AML-193 (cell line): ENCODE results near the gene NANOS2.

ENCODE experiments used
- DNase-seq, 2 experiments: peaks; one replicate each; lab custom pipeline; 2025; lab: John Stamatoyannopoulos, UW

Gene NANOS2

DNA sequence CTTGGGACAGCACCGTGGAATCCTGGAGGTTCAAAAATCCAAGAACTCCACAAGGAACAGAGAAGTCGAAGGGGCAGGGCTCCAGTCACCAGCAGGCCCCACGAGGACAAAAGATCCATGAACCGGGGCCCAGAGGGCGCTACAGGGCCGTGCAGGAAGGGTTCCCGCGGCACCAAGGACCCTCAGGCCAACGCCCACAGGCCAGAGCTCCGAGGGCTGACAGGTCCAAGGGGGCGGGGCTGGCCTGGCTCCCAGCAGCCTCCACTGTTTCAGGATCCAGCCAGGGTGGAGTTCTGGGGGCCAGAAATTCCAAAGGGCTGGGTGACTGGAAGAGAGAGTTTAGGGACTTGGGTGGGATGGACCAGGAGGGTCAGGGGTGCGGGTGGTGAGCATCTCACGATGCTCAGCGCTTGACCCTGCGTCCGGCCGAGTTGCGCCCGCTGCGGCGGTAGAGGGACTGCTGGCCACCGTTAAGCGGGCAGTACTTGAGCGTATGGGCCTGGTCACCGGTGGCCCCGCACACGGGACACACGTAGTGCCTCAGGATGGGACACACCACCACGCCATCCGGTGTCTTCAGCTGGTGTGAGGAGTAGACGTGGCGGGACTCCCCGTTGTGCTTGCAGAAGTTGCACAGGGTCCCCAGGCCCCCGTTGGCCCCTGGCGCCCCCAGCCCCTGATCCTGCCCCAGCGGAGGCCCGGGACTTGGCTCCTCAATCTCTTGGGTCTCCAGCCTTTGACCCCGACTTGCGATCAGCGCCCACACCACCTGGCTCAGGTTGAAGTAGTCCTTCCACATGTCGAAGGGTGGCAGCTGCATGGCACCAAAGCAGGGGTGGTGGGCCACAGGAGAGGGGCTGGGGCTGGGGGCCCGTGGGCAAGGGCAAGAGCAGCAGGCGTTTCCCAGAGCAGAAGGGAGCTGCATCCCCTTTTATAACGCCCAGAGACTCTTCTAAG is at the start of gene NANOS2:
TSS of gene NANOS2 (minus strand) at position 905 of the 957 bp plus-strand sequence. CDS start at position 820, 85 bp downstream.
- no peak for DNase-seq

DNA sequence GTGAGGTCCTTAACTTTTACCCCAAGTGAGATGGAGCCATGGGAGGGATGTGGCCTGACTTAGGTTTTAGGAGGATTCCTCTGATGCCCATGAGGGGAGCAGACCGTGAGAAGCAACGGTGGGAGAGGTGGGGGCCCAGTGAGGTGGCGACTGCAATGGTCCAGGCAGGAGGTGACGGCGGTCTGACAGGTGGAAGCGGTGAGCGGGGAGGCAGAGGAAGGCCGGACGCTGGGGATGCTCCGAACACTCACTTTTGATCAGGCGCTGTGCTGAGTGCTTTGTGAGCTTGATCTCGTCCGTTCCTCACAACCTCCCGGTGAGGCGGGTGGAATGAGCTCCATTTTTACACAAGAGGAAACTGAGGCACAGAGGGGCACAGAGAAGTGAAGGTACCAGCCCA is 47.4 kb upstream of the NANOS2 start:
- no peak for DNase-seq

DNA sequence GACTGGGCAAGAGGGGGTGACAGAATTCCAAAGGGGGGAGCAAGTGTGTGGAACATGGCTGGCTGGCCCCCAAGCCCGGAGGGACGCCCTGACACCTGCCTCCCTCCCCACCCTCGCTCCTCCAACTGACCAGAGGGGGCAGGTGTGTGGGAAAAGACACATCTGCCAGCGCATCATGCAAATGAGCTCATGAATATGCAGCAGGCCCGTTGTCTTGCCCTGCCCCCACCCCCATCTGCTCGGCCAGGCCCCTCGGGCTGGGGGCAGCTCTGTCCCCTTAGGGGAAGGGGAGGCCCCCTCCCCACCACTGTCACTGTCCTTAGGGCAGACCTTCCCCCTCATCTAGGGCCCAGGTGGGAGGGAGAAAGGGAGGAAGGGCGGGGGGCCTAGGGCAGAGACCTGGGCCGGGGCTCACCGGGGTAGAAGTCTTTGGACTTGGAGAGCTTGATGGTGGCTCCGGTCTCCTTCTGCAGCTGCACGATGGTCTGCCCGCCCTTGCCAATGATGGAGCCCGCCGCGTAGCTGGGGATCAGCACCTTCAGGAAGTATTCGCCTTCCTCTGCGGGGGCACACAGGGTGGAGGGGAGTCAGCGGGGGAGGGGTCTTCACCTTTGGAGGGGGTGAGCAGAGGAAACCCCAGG is 46.1 kb upstream of the NANOS2 start:
- no peak for DNase-seq

DNA sequence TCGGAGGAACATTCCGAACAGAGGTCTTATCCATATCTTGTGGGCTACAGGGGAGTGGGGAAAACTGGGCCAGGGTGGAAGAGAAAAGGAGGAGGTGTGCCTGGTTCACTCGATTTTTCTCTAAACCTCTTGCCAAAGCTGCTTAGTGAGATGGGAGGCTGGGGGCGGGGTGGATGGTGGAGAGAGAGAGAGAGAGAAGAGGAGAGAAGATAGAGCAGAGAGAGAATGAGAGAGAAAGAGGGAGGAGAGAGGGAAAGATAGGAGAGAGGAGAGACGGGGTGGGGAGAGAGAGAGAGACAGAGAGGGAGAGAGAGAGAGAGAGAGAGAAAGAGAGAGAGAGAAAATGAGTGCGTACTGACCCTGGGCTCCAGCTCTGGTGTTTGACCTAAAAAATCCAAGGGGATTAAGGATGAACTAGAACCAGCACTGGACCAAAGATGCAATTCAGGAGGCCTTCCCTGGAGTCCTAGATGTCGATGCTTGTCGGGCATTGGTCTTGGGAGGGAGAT is 45.0 kb upstream of the NANOS2 start:
- no peak for DNase-seq

DNA sequence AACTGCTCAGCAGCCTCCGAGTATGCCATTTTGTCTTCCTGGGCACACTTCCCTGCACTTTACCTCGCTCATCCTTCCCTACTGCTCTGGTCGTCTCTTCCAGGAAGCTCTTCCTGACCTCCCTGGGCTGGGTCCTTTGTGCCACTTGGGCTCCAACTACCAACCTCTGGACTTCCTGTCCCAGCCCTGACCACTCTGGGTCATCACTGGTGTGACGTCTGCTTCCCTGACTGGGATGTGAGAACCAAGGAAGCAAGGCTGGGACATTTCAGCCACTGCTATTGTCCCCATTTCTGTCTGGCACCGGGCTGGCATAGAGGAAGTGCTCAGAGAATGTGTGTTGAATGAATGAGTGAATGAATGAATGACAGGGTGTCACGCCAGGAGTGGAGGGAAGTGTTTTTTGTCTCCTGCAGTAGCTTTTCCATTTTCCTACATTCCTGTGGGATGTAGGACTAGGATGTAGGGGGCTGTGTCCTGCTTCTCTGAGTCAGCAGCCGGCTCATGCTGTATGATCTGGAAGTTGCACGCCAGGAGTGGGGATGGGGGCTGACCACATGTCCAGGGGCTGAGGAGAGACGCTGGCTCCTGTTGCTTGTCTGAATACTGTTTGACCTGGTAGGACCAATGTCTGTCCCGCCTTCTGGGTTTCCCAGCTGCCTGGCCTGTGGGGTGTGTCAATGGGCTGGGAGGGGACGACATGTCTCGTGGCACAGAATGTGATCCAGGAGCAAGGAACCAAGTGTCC is 44.4 kb upstream of the NANOS2 start:
- no peak for DNase-seq

DNA sequence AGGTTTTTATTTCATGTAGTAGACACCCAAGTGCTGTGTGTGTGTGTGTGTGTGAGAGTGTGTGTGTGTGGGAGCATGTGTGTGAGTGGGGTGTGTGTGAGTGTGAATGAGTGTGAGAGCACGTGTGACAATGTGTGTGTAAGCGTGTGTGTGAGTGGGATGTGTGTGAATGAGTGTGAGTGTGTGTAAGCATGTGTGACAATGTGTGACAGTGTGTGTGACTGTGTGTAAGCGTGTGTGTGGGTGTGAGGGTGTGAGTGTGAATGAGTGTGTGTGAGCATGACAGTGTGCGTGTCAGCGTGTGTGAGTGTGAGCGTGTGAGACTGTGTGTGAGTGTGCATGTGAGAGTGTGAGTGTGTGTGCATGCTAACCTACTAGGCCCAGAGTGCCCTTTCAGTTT is 43.7 kb upstream of the NANOS2 start:
- no peak for DNase-seq

DNA sequence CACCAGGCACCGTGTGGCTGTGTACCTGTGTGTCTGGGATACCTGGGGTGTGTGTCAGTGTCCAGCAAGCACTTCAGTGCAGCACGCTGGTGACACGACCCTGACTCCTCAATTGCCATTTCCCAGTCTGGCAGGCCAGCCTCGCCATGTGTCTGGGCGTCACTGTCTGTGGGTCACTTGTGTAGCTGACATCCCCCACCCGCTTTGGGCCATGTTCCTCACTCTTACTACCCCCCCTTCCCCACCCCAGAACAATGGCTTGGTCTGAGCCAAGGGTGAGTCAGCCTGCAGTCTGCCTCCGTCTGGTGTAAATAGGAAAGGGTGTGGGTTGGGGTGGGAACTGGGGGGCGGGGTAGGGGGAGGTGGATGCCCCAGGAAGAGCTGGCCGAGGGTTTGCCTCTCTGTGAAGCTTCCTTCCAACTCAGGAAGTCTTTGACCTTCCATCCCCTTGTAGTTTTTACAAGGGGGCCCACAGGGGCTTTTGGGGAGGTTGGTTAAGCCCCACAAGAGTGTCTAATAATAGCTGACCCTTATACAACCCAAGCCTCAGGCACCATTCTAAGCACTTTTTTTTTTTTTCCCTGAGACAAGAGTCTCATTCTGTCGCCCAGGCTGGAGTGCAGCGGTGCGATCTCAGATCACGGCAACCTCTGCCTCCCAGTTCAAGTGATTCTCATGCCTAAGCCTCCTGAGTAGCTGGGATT is 41.5 kb upstream of the NANOS2 start:
- DNase-seq: no peak

DNA sequence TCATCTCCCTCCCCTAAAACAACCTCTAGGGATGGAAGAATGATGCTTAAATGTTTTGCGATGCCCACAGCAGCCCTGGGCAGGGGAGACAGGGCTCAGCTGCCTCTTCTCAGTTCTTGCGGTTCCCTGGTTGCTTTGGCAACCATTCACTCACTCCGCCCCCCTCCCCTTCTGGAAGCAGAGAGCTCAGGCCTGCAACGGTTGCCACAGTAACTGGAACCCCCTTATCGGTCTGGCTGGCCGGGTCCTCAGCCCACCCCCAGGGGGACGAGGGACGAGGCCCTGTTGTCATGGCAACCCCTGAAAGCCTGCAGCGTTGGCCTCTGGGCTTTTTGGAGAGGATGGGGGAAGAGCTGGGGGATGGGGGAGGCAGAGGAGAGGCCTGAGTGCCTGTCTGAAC is 39.6 kb upstream of the NANOS2 start:
- no peak for DNase-seq

DNA sequence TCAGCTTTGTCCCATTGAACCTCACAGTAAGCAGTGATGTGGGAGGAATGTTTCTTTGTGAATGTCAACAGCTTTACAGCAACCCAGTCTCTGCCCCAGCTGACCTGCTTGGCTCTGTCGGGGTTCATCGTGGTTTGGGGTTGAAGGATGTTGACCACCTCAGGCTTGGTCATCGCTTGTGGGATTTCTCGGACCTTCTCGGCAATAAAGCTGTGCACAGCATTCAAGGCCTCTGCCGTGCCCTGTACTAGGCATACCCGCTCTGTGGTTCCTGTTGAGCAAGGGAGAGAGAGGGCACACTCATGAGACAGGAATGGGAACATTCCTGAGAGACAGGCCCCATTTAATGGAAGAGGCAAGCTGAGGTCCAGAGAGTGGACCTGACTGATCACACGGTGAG is 39.1 kb upstream of the NANOS2 start:
- no peak for DNase-seq

DNA sequence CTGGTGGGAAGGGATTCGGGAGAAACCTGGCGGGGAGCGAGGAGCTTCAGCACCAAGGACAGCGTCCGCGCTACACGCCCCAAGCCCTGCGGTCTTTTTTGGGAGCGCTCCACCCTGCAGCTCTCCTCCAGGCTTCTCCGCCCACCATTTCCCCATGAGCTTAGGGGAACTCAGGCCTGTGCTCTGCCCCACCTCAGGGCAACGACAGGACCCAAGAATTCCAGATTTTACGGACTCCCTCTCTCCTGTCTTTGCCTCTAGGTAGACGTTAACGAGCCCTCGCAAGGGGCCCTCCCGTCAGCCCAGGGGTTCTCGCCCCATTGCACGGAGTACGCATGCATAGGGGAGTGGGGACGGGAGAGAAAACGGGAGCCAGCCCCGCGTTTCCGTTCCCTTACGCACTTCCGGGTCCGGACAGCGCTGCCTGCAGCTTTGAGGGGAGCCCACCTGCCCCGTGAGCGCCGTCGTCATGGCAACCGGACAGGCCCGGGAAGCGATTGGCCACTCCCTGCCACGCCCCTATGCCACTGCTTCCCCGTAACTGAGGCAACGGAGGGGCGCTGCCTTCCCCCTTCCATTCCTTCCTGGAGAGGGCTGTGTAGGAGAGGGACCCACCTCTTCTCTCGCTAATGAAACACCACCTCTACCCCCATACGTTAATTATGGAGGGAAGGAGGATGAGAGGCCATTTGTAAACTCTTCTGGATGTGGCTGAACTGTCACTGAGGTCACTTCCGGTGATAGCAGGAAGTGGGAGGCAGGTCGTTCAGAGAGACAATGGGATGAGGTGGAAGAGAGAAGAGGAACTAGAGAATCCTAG is 38.3 kb upstream of the NANOS2 start:
- DNase-seq: peak in 1 of 2 experiments; percentile 4

DNA sequence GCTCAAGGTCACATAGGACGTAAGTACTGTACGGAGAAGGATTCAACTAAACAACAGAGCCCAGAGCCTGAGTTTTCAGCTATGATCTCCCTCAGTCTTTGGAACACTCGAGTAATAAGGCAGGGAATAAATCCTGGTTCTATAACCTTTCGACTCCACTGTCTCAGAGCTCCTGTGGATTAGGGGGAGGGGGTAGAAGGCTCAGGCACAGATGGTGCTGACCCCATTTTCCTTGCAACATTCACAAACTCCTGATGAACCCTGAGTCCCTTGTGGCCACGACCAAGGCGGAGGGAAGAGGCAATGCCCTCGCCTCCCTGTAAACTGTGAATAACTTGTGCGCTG is 37.7 kb upstream of the NANOS2 start:
- no peak for DNase-seq

DNA sequence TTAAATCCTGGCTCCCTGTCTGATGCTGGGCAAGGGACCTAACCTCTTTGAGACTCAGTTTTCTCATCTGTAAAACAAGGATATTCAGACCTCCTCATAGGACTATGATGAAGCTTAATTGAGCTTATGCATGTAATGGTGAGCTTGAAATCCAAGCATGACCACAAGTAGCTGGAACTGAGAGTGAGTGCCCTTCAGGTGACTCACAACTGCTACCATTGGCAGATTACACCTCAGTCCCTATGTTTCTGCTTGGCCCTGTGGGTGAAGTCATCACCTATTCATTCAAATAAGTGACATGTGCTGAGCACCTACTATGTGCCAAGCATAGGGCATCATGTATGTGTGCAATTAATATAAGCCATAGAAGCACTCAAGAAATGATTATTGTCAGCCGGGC is 33.3 kb upstream of the NANOS2 start:
- DNase-seq: no peak

DNA sequence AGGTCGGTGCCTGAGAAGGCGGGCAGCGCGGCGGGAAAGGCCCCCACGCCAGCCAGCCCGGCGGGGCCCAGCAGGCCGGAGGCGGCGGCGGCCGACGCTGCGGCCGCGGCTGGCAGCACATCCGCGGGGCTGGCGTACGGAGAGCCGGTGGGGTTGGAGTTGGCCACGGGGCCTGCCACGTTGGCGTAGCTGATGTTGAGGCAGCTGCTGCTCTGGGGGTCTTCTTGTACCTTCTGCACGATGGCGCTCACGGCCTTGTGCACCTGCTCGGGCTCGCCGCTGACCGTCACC is 25.9 kb upstream of the NANOS2 start:
- DNase-seq: no peak

DNA sequence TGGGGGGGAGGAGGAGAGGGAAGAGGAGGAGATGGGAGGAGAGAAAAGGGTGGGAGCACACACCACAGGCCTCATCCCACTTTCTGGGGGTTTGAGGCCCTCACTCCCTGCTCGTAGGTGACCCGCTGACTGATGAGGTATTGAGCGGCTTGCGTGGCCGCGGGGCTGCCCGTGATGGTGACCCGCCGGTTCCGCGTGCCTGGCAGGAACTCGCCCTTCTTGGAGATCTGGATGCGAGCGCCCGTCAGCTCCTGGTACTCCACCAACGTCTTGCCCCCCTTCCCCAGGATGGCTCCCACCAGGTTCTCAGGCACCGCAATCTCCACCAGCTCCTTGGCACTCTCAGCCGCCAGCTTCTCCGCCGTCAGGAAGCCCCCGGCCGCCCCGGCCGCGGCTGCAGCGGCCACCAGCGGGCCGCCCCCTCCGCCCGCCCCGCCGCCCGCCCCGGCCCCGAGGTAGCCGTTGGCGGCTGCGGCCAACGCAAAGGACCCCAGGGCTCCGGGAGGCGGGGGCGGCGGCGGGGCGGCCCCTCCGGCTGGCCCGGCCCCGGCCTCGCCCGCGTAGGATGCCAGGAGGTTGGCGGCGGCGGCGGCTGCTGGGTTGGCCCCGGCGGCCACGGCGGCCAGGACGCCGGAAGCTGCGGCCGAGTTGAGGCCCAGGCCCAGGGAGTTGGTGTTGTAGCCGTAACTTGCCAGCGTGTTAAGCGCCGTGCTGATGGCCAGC is 25.4 kb upstream of the NANOS2 start:
- no peak for DNase-seq

DNA sequence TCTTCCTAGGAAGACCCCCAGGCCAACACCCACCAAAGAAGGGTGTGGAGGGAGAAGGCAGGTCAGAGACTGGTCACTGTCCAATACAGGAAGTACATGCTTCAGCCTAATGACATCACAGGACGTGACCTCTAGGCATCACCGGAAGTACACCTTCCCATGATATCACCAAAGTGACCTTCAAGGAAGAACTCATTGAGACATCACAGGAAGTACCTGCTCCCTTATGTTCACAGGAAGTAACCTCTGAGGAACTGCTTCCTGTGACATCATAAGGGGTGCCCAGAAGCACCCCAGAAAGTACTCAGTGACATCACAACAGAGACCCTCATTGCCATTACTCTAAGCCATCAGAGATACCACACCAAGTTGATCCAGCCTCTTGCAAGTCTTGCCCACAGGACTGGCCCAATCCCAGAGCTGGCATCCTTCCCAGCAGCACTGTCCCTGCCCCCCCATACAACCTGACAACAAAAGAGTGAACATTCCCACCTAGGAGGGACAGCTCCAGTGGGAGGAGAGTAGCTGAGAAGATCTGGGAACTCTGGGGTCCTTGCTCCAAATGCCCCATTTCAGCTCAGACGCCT is 24.2 kb upstream of the NANOS2 start:
- no peak for DNase-seq

DNA sequence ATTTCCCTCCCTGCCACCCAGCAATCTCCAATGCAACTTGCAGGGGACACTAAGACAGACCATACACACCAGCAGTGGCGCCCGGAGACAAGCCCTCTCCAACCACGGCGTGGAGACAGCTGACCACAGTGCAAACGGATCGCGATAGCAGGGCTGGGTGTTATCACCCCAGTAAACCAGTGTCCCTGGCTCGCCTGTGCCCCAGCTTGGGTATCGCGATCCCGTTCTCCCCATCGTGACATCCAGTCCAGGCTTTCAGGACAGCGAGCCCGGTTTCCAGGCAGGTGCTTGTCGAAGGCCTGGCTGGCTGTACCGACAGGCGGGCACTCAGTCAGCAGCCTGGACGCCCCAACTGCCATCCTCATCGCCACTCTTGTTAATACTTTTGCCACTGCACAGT is 20.7 kb upstream of the NANOS2 start:
- no peak for DNase-seq

DNA sequence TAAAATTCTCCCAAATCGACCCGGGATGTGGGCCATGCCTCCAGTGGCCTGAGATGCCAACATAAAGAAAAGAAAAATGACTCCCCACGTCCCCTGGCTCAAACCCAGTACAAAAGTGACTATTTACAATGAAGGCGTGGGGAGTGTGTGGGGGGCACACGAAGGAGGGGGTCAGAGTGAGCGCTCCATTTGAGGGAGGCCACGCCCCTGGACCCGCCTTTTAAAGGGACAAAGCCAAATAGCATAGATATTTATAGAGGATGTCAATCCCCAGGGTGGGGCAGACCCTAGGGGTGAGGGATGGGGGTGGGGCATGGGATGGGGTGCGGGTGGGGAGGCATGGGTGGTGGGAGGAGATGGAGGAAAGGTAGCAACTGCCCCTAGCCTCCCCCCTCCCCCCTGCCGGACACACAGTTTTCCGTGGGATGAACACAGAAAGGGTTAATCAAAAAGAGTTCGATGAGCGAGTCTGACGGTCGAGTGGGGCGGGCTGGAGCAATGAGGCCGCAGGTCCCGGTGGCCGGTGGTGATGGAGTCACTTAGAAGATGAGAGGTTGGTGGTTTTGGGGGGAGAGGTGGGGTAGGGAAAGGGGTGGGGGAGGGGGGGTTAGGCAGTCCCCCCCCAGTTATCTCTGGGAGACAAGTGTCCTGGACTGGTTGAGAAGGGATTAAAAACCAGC is 20.1 kb upstream of the NANOS2 start:
- DNase-seq: no peak

DNA sequence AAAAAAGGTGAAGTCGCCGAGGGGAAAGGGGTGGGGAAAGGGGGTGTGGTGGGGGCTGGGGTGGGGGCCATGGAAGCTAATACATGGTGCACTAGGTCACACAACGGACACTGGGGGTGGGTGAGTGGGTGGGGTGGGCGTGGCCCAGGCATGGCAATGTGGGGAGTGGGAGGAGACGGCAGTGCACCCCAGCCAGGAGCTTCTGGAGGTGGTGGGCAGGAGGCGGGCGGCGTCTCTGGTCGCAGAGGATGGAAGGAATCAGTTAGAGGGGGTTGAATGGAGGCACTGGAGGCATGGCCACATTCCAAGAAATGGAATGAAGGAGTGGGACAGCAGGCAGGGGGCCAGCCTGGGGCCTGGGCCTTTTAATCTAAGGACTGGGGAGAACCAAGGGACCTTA is 19.2 kb upstream of the NANOS2 start:
- DNase-seq: no peak

DNA sequence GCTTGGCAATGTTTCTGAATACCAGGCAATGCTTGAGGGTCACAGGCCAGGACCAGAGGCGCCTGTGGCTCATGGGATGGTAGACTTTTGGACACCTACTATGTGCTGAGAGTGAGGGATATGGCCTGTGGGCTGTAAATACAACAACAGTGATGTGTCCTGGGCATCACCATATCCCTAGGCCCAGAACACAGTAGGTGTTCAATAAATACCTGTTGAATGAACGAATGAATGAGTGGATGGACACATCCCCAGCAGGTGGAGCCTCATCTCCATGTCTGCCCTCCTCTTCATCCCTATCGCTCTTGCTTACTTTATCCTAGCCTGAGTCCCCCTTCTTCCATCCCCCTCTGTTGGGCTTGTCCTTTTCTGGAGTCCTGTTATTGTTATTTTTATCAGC is 16.5 kb upstream of the NANOS2 start:
- no peak for DNase-seq

DNA sequence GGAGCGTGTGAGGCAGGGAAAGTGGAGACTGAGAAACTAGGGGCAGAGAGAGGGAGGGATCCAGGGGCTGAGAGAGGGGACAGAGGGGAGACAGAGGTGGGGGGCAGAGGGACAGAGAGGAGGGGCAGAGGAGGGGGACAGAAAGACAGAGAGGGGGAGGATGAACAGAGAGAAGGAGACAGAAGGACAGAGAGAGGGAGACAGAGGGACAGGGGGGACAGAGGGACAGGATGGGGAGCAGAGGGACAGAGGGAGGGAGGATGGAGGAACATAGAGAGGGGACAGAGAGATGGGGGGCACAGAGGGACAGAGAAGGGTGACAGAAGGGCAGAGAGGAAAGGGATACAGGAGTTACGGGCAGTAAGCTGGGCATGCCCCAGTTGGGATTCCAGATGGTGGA is 14.7 kb upstream of the NANOS2 start:
- no peak for DNase-seq
